Esophagus squamous epithelium (tissue), 4 donors: ENCODE data around the gene STRADB.

Source experiments
- CTCF ChIP-seq, 6 experiments: fragments of 450-650 bp in 4 of 6; fragments of 200-600 bp in 2 of 6; sonication (generic) in 2 of 6; IDR thresholded peaks; one replicate each; pipeline ENCODE4 v1.5.1; 2016 to 2019; ENCODE audit warnings: antibody characterized with exemption in 6 of 6, mild to moderate bottlenecking in 4 of 6, moderate library complexity in 4 of 6
- POLR2A ChIP-seq, 4 donors: fragments of 450-650 bp; IDR thresholded peaks; one replicate each; pipeline ENCODE4 v1.6.1; 2017; ENCODE audit warnings: antibody characterized with exemption in 4 of 4, mild to moderate bottlenecking in 4 of 4, moderate library complexity in 3 of 4

GRCh38 chr2:201472411-201472810 is 20.9 kb downstream of the STRADB start:
- no peak for TF ChIP-seq POLR2A (IDR thresholded peaks at IDR 0.05)
- TF ChIP-seq CTCF (IDR thresholded peaks at IDR 0.05) = no peak
